H1 (cell line): Measurements from ENCODE around the gene PIGK. TPM values are rescaled to one million over a fixed set of nuclear protein-coding genes. Genes with fewer than 3 reads are reported as not detected.

ENCODE experiments used
- CTCF ChIA-PET: fragments of 300-600 bp; sonication (Branson Sonifier 250); formaldehyde crosslinking; loops from one replicate; lab custom pipeline; 2021; ENCODE audit not compliant: partially characterized antibody; lab: Charles Lee
- POLR2A ChIA-PET: fragments of 300-600 bp; sonication (Branson Sonifier 250); formaldehyde crosslinking; loops from one replicate; lab custom pipeline; 2021; ENCODE audit warnings: inconsistent platforms; ENCODE audit not compliant: partially characterized antibody; lab: Charles Lee
- DNase-seq, 2 experiments: peaks; one replicate each; pipeline versions ENCODE4 v3.0.0 to v3.0.0-alpha.2; 2010 to 2022; ENCODE audit warnings: low spot score in 2 of 2, low read depth in 1 of 2, mixed read lengths in 1 of 2
- FAIRE-seq: peaks from 2 replicates; lab custom pipeline; 2011; peaks lifted over from hg19 to GRCh38; lab: Jason Lieb, UNC
- H2AFZ ChIP-seq: 2 replicates; pipeline ENCODE4 v1.8.1; 2012; ENCODE audit warnings: low read length, inconsistent platforms
- H2AK5ac ChIP-seq: 2 replicates; pipeline ENCODE4 v1.6.1; 2013; ENCODE audit warnings: low read depth, low read length
- H2BK120ac ChIP-seq: replicated peaks from 2 replicates; pipeline ENCODE3; 2013; ENCODE audit warnings: low read depth, low read length, inconsistent platforms
- H2BK12ac ChIP-seq: 2 replicates; pipeline ENCODE4 v1.6.1; 2013; ENCODE audit warnings: low read depth, low read length
- H2BK15ac ChIP-seq: 2 replicates; pipeline ENCODE4 v1.6.1; 2013; ENCODE audit warnings: low read length
- H2BK20ac ChIP-seq: 2 replicates; pipeline ENCODE4 v1.6.1; 2013; ENCODE audit warnings: low read length
- H2BK5ac ChIP-seq: 2 replicates; pipeline ENCODE4 v1.6.1; 2013; ENCODE audit warnings: low read depth, low read length
- H3K14ac ChIP-seq: 2 replicates; pipeline ENCODE4 v1.6.1; 2013; ENCODE audit warnings: inconsistent platforms; ENCODE audit not compliant: insufficient read length
- H3K18ac ChIP-seq: 2 replicates; pipeline ENCODE4 v1.6.1; 2013; ENCODE audit warnings: low read length; ENCODE audit errors: extremely low read depth
- H3K23ac ChIP-seq: 2 replicates; pipeline ENCODE4 v1.6.1; 2013; ENCODE audit warnings: inconsistent platforms; ENCODE audit not compliant: insufficient read length
- H3K23me2 ChIP-seq: 2 replicates; pipeline ENCODE4 v1.6.1; 2013; ENCODE audit warnings: low read depth, low read length
- H3K27ac ChIP-seq: 2 replicates; pipeline ENCODE4 v1.6.1; 2011; ENCODE audit warnings: low read depth, low read length, inconsistent platforms
- H3K27me3 ChIP-seq, 4 experiments: replicated peaks in 1 of 4; 1 replicate in 1 of 4; 2 replicates in 3 of 4; pipeline versions ENCODE4 v1.6.1 to v1.8.1; 2011 to 2013; ENCODE audit warnings: low read length in 3 of 4, mild to moderate bottlenecking in 3 of 4, inconsistent platforms in 2 of 4, mixed read lengths in 2 of 4, moderate library complexity in 1 of 4; ENCODE audit not compliant: control insufficient read depth in 3 of 4, insufficient read depth in 3 of 4; ENCODE audit errors: extremely low read depth in 1 of 4
- H3K36me3 ChIP-seq, 4 experiments: 2 replicates each; pipeline versions ENCODE4 v1.6.1 to v1.8.1; 2011 to 2013; ENCODE audit warnings: mild to moderate bottlenecking in 4 of 4, low read length in 3 of 4, moderate library complexity in 2 of 4, control low read depth in 1 of 4, inconsistent platforms in 1 of 4; ENCODE audit not compliant: insufficient read depth in 4 of 4, control insufficient read depth in 2 of 4
- H3K4ac ChIP-seq: replicated peaks from 2 replicates; pipeline ENCODE3; 2013; ENCODE audit warnings: low read length, low read depth, mixed read lengths, inconsistent platforms; ENCODE audit not compliant: insufficient read length
- H3K4me1 ChIP-seq, 4 experiments: replicated peaks in 1 of 4; 1 replicate in 1 of 4; 2 replicates in 3 of 4; pipeline versions ENCODE4 v1.6.1 to v1.8.1; 2011 to 2013; ENCODE audit warnings: low read length in 3 of 4, inconsistent platforms in 2 of 4, mixed read lengths in 1 of 4; ENCODE audit not compliant: insufficient read depth in 4 of 4, control insufficient read depth in 3 of 4
- H3K4me2 ChIP-seq, 2 experiments: 2 replicates each; pipeline versions ENCODE4 v1.6.1 to v1.8.1; 2011 to 2013; ENCODE audit warnings: low read depth in 2 of 2, low read length in 2 of 2, control low read depth in 1 of 2, inconsistent platforms in 1 of 2, mild to moderate bottlenecking in 1 of 2; ENCODE audit not compliant: insufficient read depth in 1 of 2
- H3K4me3 ChIP-seq, 4 experiments: fragments of 200-600, 300-600 bp in 1 of 4; sonication (generic), shearing (Covaris generic), sonication (Bioruptor Twin) in 1 of 4; 2 replicates each; pipeline versions ENCODE4 v1.5.1 to v1.8.1; 2011 to 2016; ENCODE audit warnings: low read length in 4 of 4, low read depth in 3 of 4, control low read depth in 2 of 4, inconsistent platforms in 2 of 4, mild to moderate bottlenecking in 2 of 4, mixed read lengths in 1 of 4, moderate library complexity in 1 of 4; ENCODE audit not compliant: insufficient read depth in 2 of 4; ENCODE audit errors: extremely low read depth in 1 of 4
- H3K56ac ChIP-seq: replicated peaks from 2 replicates; pipeline ENCODE3; 2013; ENCODE audit warnings: low read depth, mild to moderate bottlenecking, mixed read lengths, low read length, inconsistent platforms; ENCODE audit not compliant: insufficient read length
- H3K79me1 ChIP-seq: 2 replicates; pipeline ENCODE4 v1.6.1; 2013; ENCODE audit warnings: low read depth, low read length, control low read depth
- H3K79me2 ChIP-seq, 2 experiments: 2 replicates each; pipeline versions ENCODE4 v1.6.1 to v1.8.1; 2012 to 2013; ENCODE audit warnings: low read length in 2 of 2, mild to moderate bottlenecking in 2 of 2, inconsistent platforms in 1 of 2; ENCODE audit not compliant: insufficient read depth in 2 of 2, control insufficient read depth in 1 of 2
- H3K9ac ChIP-seq, 4 experiments: replicated peaks in 1 of 4; 1 replicate in 1 of 4; 2 replicates in 3 of 4; pipeline versions ENCODE4 v1.6.1 to v1.8.1; 2011 to 2013; ENCODE audit warnings: low read depth in 3 of 4, low read length in 3 of 4, control low read depth in 2 of 4, mild to moderate bottlenecking in 2 of 4, moderate library complexity in 2 of 4, inconsistent platforms in 1 of 4; ENCODE audit errors: extremely low read depth in 1 of 4
- H3K9me3 ChIP-seq, 2 experiments: 2 replicates each; pipeline versions ENCODE4 v1.6.1 to v1.8.1; 2012 to 2013; ENCODE audit warnings: mild to moderate bottlenecking in 2 of 2, moderate library complexity in 2 of 2, control low read depth in 1 of 2, inconsistent platforms in 1 of 2, low read depth in 1 of 2, low read length in 1 of 2, mixed read lengths in 1 of 2; ENCODE audit not compliant: insufficient read depth in 2 of 2
- H4K20me1 ChIP-seq, 2 experiments: replicated peaks in 1 of 2; 2 replicates each; pipeline versions ENCODE3 to v1.8.1; 2011 to 2013; ENCODE audit warnings: inconsistent platforms in 2 of 2, low read length in 2 of 2, mild to moderate bottlenecking in 1 of 2; ENCODE audit not compliant: insufficient read depth in 2 of 2, control insufficient read depth in 1 of 2
- H4K5ac ChIP-seq: 2 replicates; pipeline ENCODE4 v1.6.1; 2013; ENCODE audit warnings: low read length, low read depth, mixed read lengths, inconsistent platforms; ENCODE audit not compliant: insufficient read length
- H4K8ac ChIP-seq: 2 replicates; pipeline ENCODE4 v1.8.0; 2013; ENCODE audit warnings: mild to moderate bottlenecking, moderate library complexity, low read length, inconsistent platforms; ENCODE audit not compliant: insufficient read depth; ENCODE audit errors: extremely low read depth
- H4K91ac ChIP-seq: replicated peaks from 2 replicates; pipeline ENCODE3; 2013; ENCODE audit warnings: low read length, mixed read lengths, inconsistent platforms; ENCODE audit not compliant: insufficient read length
- CBX5 ChIP-seq: fragments of 300-800, 300-1000 bp; sonication (generic); IDR thresholded peaks from 2 replicates; pipeline ENCODE4 v1.7.1; 2016; ENCODE audit warnings: antibody characterized with exemption, low read length, low read depth
- CHD2 ChIP-seq: IDR thresholded peaks from 2 replicates; pipeline ENCODE4 v1.6.1; 2012; ENCODE audit warnings: low read length, improper control_type of control experiment
- HDAC6 ChIP-seq: IDR thresholded peaks from one replicate; pipeline ENCODE4 v1.7.1; 2012; ENCODE audit warnings: low read depth, mild to moderate bottlenecking, inconsistent platforms, low read length, moderate library complexity
- JUND ChIP-seq: IDR thresholded peaks from 2 replicates; pipeline ENCODE4 v1.6.1; 2011; ENCODE audit warnings: mild to moderate bottlenecking, improper control_type of control experiment, low read length
- RBBP5 ChIP-seq: IDR thresholded peaks from 2 replicates; pipeline ENCODE4 v1.7.1; 2012; ENCODE audit warnings: low read depth, mild to moderate bottlenecking, inconsistent platforms, low read length, moderate library complexity, borderline replicate concordance
- RXRA ChIP-seq: IDR thresholded peaks from 2 replicates; pipeline ENCODE4 v1.6.1; 2011; ENCODE audit warnings: low read depth, mild to moderate bottlenecking, low read length, moderate library complexity; ENCODE audit not compliant: insufficient read depth
- YY1 ChIP-seq: IDR thresholded peaks from 2 replicates; pipeline ENCODE4 v1.6.1; 2011; ENCODE audit warnings: low read depth, mild to moderate bottlenecking, low read length
- WGBS, 2 experiments: shearing (Covaris generic) in 1 of 2; methylation state at CpG; one replicate each; pipeline versions ENCODE4 v1.1.6 to v1.1.7; 2013 to 2015; ENCODE audit warnings: low lambda C conversion rate in 2 of 2, mixed read lengths in 2 of 2, inconsistent platforms in 1 of 2, low coverage in 1 of 2, missing lambda C conversion rate in 1 of 2; ENCODE audit not compliant: insufficient replicate concordance in 2 of 2, insufficient coverage in 1 of 2, insufficient read length in 1 of 2; ENCODE audit errors: extremely low coverage in 1 of 2, missing lambda C conversion rate in 1 of 2; 5-methylcytosine and 5-hydroxymethylcytosine counted together
- polyA plus RNA-seq, 7 experiments: library from polyadenylated mRNA; depleted of rRNA in 3 of 7; stranded (reverse) in 5 of 7; unstranded in 2 of 7; fragments of >200 nt in 5 of 7; fragments of 200-250 nt in 2 of 7; gene quantifications; 1 replicate in 5 of 7; 2 replicates in 1 of 7; 4 replicates in 1 of 7; pipeline versions ENCODE4 v1.2.1 to v1.2.3, GENCODE V29; 2011 to 2013; ENCODE audit warnings: missing spikeins in 2 of 7, mixed read lengths in 2 of 7
- total RNA-seq: library from RNA; stranded (reverse); fragmentation: NEBNext Ultra II Directional; extraction: Animal tissue kit (Norgen Biotek cat#: 25700); gene quantifications from 2 replicates; pipeline ENCODE4 v1.2.1, GENCODE V29; 2021

The PIGK gene
- total and polyA plus RNA-seq, 2 of the 8 experiments (the other 6 are each of a cell fraction or from before 2014, with no cell fraction given) = 5.6 to 23.2 TPM

DNA sequence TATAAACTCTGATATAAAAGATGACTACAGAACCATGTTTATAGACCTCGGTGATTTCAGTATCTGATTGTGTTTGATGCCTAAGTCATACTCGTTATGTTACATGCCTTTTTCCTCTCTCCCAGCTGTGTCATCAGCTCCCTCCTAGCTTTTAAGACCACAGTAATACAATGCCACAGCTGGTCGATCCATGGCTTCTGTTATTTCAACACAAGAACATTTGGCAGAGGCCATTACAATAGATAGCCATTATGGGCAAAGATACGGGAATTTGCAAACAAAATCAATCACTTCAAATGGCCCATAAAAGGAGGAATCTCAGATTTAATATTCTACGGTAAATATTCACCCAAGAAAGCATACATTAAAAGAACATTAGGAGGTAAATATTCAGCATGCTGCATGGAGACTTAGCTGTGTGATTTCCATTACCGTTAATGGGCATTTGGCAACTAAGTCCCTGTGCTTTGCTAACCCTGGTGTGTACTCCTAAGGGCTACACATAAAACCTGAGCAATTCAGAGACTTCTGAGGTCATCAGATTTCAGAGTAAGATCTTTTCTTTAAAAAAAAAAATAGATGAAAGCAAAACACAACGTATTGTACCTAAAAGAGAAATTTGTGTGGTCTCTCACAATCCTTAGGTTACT, 153.4 kb downstream of the PIGK start:
- Histone ChIP-seq H3K36me3 (no peaks in the 10 kb centered on the region), H3K4me3 (no peak overlapping the region), H4K20me1 (no peaks in the 10 kb centered on the region), H2BK15ac (no peak overlapping the region), H3K4me1 (no peaks in the 10 kb centered on the region), H2BK120ac (no peak overlapping the region), H2AK5ac (no peak overlapping the region), H3K79me1 (no peaks in the 10 kb centered on the region), H3K23me2 (no peaks in the 10 kb centered on the region), H3K18ac (no peak overlapping the region), H3K4me2 (no peak overlapping the region), H2BK20ac (no peak overlapping the region), H3K9me3 (no peaks in the 10 kb centered on the region), H3K14ac (no peak overlapping the region), H2AFZ (no peak overlapping the region), H3K56ac (no peak overlapping the region), H4K91ac (no peak overlapping the region), H3K23ac (no peak overlapping the region), H4K8ac (no peak overlapping the region), H3K79me2 (no peaks in the 10 kb centered on the region), H3K4ac (no peak overlapping the region), H3K9ac (no peak overlapping the region), H3K27ac (no peak overlapping the region), H2BK12ac (no peak overlapping the region), H3K27me3 (no peaks in the 10 kb centered on the region), H2BK5ac (no peak overlapping the region), H4K5ac (no peak overlapping the region)
- ChIA-PET POLR2A (no interaction called here), CTCF (interaction anchor here (1.2 to 1.6 kb wide), 2 partner anchors 19 to 60 kb away, joined by 3 to 4 read pairs; no protein-coding TSS in a partner anchor)
- no peak for DNase-seq
- WGBS, 2 experiments = 81% methylated on average over 7 of the region's 7 CpGs; no CpG with 5 or more reads in 1 of the 2 experiments
- TF ChIP-seq HDAC6 (no peak), CHD2 (no peak), RBBP5 (no peak), RXRA (no peak), JUND (no peak), CBX5 (no peak), YY1 (no peak)
- no peak for FAIRE-seq
